Lung (tissue), 12 donors: ENCODE measurements around the gene CYP4B1. TPM values are rescaled to one million over a fixed set of nuclear protein-coding genes. Genes with fewer than 3 reads are reported as not detected.
"Not testable (repeated sequence)": the region's sequence is repeated elsewhere in the genome, so short reads cannot be mapped to it uniquely, and the experiment has no call there.

Experiments used
- ATAC-seq: fragments of 200-7000 bp; cut with Tn5 transposase; one replicate; pipeline ENCODE4 v1.9.1; 2020; ENCODE audit warnings: moderate number of reproducible peaks; ENCODE audit not compliant: insufficient read depth, low FRiP score
- DNase-seq, 3 donors: peaks; one replicate each; pipeline ENCODE4 v3.0.0-alpha.2; 2013 to 2017
- H3K27ac ChIP-seq, 2 donors: one replicate each; pipeline ENCODE4 v1.5.1; 2013; ENCODE audit warnings: mild to moderate bottlenecking in 2 of 2, moderate library complexity in 2 of 2, control low read depth in 1 of 2, inconsistent platforms in 1 of 2, low read depth in 1 of 2, low read length in 1 of 2
- H3K27me3 ChIP-seq, 3 donors: one replicate each; pipeline ENCODE4 v1.5.1; 2013; ENCODE audit warnings: low read length in 2 of 3; ENCODE audit not compliant: control insufficient read depth in 3 of 3, insufficient read depth in 3 of 3
- H3K36me3 ChIP-seq, 4 donors: one replicate each; pipeline ENCODE4 v1.5.1; 2013; ENCODE audit warnings: low read length in 4 of 4, mild to moderate bottlenecking in 1 of 4, moderate library complexity in 1 of 4; ENCODE audit not compliant: control insufficient read depth in 4 of 4, insufficient read depth in 4 of 4
- H3K4me1 ChIP-seq, 5 donors: one replicate each; pipeline ENCODE4 v1.5.1; 2013; ENCODE audit warnings: low read length in 5 of 5, mild to moderate bottlenecking in 2 of 5, moderate library complexity in 1 of 5; ENCODE audit not compliant: control insufficient read depth in 5 of 5, insufficient read depth in 5 of 5
- H3K4me3 ChIP-seq: one replicate; pipeline ENCODE4 v1.5.1; 2013; ENCODE audit warnings: mild to moderate bottlenecking, control low read depth, moderate library complexity
- H3K9ac ChIP-seq, 2 donors: one replicate each; pipeline ENCODE4 v1.5.1; 2013; ENCODE audit warnings: low read length in 2 of 2, control low read depth in 1 of 2; ENCODE audit not compliant: insufficient read depth in 1 of 2
- H3K9me3 ChIP-seq, 4 donors: one replicate each; pipeline ENCODE4 v1.5.1; 2013; ENCODE audit warnings: low read length in 3 of 4, mild to moderate bottlenecking in 1 of 4, moderate library complexity in 1 of 4; ENCODE audit not compliant: control insufficient read depth in 4 of 4, insufficient read depth in 3 of 4
- WGBS, 2 donors: extraction: QIAGEN DNeasy Blood & Tissue Kit; methylation state at CpG; one replicate each; pipeline ENCODE4 v1.1.7; 2013; 5-methylcytosine and 5-hydroxymethylcytosine counted together
- polyA plus RNA-seq, 2 donors: library from polyadenylated mRNA; stranded (reverse); fragments of 200-250 nt; gene quantifications; one replicate each; pipeline ENCODE4 v1.2.1, GENCODE V29; 2013
- total RNA-seq, 2 donors: library from RNA; depleted of rRNA in 1 of 2; stranded (reverse); fragments of >200 nt in 1 of 2; gene quantifications; one replicate each; pipeline ENCODE4 v1.2.1, GENCODE V29; 2014 to 2021
- TF ChIP-seq, protein P1 (sequence below): IDR thresholded peaks from 2 replicates; pipeline ENCODE4 v1.5.1; 2012; ENCODE audit warnings: mild to moderate bottlenecking; ENCODE audit errors: control extremely low read depth, extremely low read depth
- donor health status: control.
- donor health status: control.
- donor health status: Bipolar disorder and iron deficiency.
- donor health status: healthy.
- donor health status: DM: yes; HTN: yes; CAD: no.

The CYP4B1 gene
- total and polyA plus RNA-seq, 4 donors, result 75.7 to 180 (median 157) TPM

DNA sequence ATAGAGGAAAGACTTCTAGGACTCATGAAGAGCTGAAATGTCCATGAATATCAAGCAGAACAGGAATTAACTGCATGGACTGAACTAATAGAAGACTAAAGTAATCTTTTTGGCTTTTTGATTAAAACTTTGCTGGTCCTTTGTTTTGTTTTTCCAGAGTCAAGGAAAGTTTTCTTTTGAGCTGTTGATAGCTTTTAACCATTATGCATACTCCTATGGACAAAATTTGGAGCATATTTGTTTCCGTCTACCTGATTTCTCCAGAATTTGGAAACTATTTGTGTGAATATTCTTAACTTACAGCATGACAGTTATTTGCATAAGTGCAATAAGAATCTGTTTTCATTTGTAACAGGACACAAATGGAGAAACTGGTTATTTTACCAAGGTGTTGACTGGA, 24.5 kb upstream of the CYP4B1 start:
- H3K27me3 ChIP-seq, result no peaks in the 10 kb centered on the region
- WGBS, 2 donors, result 95 to 100% methylated on average over 1 of the region's 1 CpG
- DNase-seq, result no peak
- TF ChIP-seq, protein P1, sequence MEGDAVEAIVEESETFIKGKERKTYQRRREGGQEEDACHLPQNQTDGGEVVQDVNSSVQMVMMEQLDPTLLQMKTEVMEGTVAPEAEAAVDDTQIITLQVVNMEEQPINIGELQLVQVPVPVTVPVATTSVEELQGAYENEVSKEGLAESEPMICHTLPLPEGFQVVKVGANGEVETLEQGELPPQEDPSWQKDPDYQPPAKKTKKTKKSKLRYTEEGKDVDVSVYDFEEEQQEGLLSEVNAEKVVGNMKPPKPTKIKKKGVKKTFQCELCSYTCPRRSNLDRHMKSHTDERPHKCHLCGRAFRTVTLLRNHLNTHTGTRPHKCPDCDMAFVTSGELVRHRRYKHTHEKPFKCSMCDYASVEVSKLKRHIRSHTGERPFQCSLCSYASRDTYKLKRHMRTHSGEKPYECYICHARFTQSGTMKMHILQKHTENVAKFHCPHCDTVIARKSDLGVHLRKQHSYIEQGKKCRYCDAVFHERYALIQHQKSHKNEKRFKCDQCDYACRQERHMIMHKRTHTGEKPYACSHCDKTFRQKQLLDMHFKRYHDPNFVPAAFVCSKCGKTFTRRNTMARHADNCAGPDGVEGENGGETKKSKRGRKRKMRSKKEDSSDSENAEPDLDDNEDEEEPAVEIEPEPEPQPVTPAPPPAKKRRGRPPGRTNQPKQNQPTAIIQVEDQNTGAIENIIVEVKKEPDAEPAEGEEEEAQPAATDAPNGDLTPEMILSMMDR, result no peak
- no peak overlapping the region for H3K9ac ChIP-seq
- H3K4me3 ChIP-seq, result no peak overlapping the region
- peaks cover 0 to 24% (median 11%) of the 10 kb centered on the region in 4 donors for H3K9me3 ChIP-seq
- no peak overlapping the region for H3K27ac ChIP-seq
- H3K4me1 ChIP-seq, result peaks cover 0 to under 1% (median 0%) of the 10 kb centered on the region in 5 donors
- no peaks in the 10 kb centered on the region for H3K36me3 ChIP-seq
- no peak for ATAC-seq

DNA sequence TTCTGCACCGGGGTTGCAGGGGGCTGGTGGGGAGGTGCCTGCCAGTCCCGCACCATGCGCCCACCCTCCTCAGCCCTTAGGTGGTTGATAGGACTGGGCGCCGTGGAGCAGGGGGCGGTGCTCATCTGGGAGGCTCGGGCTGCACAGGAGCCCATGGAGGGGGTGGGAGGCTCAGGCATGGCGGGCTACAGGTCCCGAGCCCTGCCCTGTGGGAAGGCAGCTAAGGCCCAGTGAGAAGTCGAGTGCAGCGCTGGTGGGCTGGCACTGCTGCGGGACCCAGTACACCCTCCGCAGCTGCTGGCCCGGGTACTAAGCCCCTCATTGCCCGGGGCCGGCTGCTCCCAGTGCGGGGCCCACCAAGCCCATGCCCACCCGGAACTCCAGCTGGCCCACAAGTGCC, 20.4 kb upstream of the CYP4B1 start:
- H3K4me3 ChIP-seq, H3K36me3 ChIP-seq, DNase-seq, H3K27ac ChIP-seq, H3K9ac ChIP-seq, H3K9me3 ChIP-seq, ATAC-seq, H3K4me1 ChIP-seq, H3K27me3 ChIP-seq: not testable (repeated sequence)
- WGBS, 2 donors, result 94 to 98% methylated on average over 18 of the region's 18 CpGs

DNA sequence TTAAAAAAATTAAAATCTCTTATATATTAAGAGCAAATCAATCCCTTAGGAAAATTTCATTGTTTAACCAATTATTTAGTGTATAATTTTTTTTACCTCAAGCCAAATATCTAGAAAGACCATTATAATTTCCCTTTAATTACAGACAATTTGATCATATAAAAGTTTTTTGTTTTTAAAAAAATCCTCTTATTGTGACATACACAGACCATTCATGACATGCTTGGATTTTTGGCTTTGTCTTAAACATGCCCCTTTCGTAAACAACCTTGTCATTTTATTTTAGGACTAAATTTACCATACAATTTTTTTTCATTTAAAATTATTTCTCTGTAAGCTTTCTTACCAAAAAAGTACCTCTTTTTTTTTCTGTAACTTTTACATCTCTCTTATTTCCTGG, 14.2 kb upstream of the CYP4B1 start:
- H3K9ac ChIP-seq, result no peak overlapping the region
- no peak for ATAC-seq
- peaks cover 0 to 3% (median 0%) of the 10 kb centered on the region in 4 donors for H3K9me3 ChIP-seq
- no peak for DNase-seq
- H3K4me3 ChIP-seq, result no peak overlapping the region
- 89 to 93% methylated on average over 1 of the region's 1 CpG for WGBS, 2 donors
- H3K27me3 ChIP-seq, result no peaks in the 10 kb centered on the region
- TF ChIP-seq, protein P1, result no peak
- H3K4me1 ChIP-seq, result peaks cover 0 to 3% (median 0%) of the 10 kb centered on the region in 5 donors
- no peak overlapping the region for H3K27ac ChIP-seq
- H3K36me3 ChIP-seq, result no peaks in the 10 kb centered on the region

DNA sequence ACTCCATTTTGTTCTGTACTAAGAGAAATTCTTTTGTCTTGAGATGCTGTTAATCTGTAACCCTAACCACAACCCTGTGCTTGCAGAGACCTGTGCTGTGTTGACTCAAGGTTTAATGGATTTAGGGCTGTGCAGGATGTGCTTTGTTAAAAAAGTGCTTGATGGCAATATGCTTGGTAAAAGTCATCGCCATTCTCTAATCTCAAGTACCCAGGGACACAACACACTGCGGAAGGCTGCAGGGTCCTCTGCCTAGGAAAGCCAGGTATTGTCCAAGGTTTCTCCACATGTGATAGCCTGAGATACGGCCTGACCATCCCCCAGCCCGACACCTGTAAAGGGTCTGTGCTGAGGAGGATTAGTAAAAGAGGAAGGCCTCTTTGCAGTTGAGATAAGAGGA, 10.2 kb upstream of the CYP4B1 start:
- H3K27me3 ChIP-seq, H3K4me3 ChIP-seq, ATAC-seq, H3K27ac ChIP-seq, H3K4me1 ChIP-seq, H3K36me3 ChIP-seq, H3K9ac ChIP-seq, H3K9me3 ChIP-seq: not testable (repeated sequence)
- 63 to 69% methylated on average over 4 of the region's 4 CpGs for WGBS, 2 donors
- DNase-seq, result peak in 2 of 3 donors; percentile 21 to 49
